HG02973 (cell line): Measurements from ENCODE around the gene ATP8B1.

Source experiments
- ATAC-seq: cut with Tn5 transposase; IDR thresholded peaks from one replicate; pipeline ENCODE4 v1.9.1; 2021; ENCODE audit warnings: moderate library complexity; ENCODE audit not compliant: unreplicated experiment

Gene ATP8B1

GRCh38 chr18:57631697-57632096 is 171.4 kb downstream of the ATP8B1 start:
- ATAC-seq: no peak

GRCh38 chr18:57630754-57631595 is 172.1 kb downstream of the ATP8B1 start:
- no peak for ATAC-seq

DNA sequence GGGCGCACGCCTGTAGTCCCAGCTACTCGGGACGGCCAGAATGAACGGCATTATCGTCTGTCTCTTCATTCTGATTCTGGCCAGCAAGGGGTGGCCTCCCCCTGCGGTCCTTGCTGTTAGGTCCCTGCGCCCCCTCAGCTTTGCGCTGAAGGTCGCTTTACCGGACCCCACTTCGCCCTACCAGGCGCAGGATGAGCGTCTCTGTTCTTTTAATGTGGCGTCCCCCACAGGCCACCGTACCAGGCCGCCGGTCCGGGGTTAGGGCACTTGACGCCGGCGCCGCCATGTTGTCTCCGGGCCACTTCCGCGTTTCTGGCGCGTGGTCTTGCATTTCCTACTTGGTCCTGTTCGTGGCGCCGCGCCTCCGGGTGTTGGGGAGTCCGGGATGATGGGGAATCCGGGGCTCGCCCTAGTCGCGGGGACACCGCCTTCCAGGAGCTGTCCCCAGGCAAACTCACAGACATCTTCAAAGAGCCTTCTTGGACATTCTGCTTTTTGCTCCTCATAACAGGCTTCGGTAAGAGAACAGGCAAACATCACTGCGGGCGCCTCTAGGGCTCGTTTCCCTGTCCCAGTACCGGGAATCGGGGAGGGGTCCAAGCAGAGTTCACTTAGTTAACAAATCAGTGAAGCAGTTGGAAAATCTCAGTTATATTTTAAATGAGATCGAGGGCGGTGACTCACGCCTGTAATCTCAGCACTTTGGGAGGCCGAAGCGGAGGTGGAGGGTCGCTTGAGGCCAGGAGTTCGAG is 172.9 kb downstream of the ATP8B1 start:
- peak; percentile 90 for ATAC-seq

DNA sequence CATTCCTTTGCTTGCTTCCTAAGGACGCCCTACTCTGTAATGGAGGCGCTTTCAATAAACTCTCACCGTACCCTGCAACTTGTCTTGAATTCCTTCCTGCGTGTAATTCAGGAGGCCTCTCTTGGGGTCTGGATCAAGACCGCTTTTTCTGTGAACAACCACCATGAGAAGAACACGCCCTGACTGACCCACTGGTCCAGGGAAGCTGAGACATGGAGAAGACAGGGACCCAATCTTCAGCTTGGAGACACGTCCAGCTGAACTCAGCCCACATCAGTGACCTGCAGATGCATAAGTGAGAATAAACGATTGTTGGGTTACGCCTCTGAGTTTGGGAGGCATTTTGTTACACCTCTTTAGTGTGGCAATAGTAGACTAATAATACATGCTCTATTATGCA is 173.7 kb downstream of the ATP8B1 start:
- no peak for ATAC-seq

GRCh38 chr18:57627488-57627887 is 175.6 kb downstream of the ATP8B1 start:
- no peak for ATAC-seq

DNA sequence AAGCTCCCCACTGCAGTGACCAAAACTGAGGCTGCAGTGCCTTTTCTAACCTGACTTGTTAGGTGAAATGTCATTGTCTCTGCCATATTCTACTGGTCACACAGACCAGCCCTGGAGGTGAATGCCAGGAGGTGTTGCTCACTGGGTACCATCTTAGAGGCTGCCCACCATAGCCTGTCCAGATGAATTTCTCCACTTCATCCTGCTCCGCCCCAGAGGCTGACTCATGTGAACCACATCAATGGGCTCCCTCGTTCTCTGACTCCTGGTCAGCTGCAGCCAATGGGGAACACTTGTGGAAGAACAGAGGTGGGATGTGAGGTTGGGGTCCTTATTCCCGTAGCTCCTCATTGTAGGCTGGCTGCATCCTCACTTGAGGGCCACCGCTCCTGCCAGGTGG is 178.1 kb downstream of the ATP8B1 start:
- ATAC-seq: no peak

- peak; percentile 16 for ATAC-seq
Measured at GRCh38 chr18:57621246-57621604, 181.9 kb downstream of the ATP8B1 start.

GRCh38 chr18:57619876-57620275 is 183.2 kb downstream of the ATP8B1 start:
- no peak for ATAC-seq

- no peak for ATAC-seq
Measured at GRCh38 chr18:57618910-57619309, 184.2 kb downstream of the ATP8B1 start.

DNA sequence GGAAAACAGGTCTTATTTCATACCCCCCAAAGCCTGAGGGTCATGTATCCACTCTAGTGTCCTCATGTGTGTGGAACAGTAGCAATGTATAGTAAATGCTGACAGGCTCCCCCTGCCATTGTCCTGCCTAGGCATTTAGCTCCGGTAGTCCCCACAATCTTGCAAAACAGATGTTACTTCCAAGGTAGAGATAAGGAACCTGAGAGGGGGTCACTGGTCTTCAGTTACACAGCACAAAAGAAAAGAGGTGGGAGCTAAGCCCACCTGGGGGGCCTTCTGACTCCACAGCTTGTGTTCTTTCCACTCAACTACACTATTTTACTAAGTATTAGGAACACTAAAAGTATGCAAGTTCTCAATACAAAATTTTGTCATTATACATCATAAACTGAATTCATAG is 199.2 kb downstream of the ATP8B1 start:
- no peak for ATAC-seq
